Left cardiac atrium (tissue), 4 donors: ENCODE data around the gene PLPPR4. TPM values are rescaled to one million over a fixed set of nuclear protein-coding genes. Genes with fewer than 3 reads are reported as not detected.
A peak's percentile ranks its signal among the peaks of the same experiment; 100 is the strongest.

Experiments used
- ATAC-seq, 2 donors: fragments of 200-7000 bp; cut with Tn5 transposase; one replicate each; pipeline ENCODE4 v1.9.1; 2020; ENCODE audit warnings: mild to moderate bottlenecking in 2 of 2, moderate library complexity in 2 of 2
- DNase-seq: peaks from one replicate; pipeline ENCODE4 v3.0.0-alpha.2; 2020
- intact Hi-C, 2 donors: fragments of 100-400 bp; cut with DNase I; formaldehyde crosslinking; loops; one replicate each; pipeline versions ENCODE4 v1.14.1 to v1.15.1; 2022 to 2023
- total RNA-seq, 2 donors: library from RNA; stranded (reverse); fragmentation: NEBNext Ultra II Directional; extraction: Animal tissue kit (Norgen Biotek cat#: 25700); gene quantifications; one replicate each; pipeline ENCODE4 v1.2.1, GENCODE V29; 2021
- donor health status: DM: no; HTN: yes; CAD: no.
- donor health status: DM: no; HTN: yes; CAD: no; lungs with severe emphysema.
- donor health status: DM: yes; HTN: yes; CAD: no.
- donor health status: Dilated cardiomyopathy.

The PLPPR4 gene
- total RNA-seq, 2 donors from 2014 or later = 1.5 to 1.9 TPM

DNA sequence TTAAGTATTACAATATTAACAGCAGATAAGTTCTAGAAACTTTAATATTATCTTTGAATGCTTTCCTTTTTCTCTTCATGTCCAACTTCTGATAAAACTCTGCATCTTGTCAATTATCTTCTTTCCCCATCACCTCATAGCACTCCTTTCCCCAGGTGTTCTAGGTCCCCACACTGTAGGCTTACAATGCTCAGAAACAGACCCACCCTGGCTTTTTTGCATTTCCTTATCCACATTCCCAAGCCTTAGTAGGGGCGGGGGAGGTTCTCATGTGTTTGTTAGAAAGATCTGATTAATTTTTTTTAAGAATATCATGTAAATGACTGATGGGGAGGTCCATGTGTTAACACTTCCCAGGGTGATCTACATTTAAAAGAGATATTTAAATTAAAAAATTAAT, 63.9 kb downstream of the PLPPR4 start:
- intact Hi-C loops = no loop called here
- DNase-seq (no peak), ATAC-seq (no peak)

DNA sequence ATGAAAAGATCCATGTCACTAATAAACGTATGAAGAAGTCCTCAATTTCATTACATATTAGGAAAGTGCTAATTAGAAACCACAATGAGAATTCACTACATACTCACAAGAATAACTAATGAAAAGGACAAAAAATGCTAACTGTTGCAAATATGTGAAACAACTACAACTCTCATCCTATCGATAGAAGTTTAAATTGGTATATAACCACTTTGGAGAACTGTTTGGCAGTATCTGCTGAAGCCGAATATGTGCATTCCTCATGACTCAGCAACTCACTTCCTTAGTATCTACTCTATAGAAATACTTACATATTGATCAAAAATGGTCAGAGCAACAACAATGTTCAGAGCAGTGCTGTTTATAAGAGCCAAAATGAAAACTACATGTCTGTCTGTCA, 66.8 kb downstream of the PLPPR4 start:
- DNase-seq (no peak), ATAC-seq (no peak)
- intact Hi-C loops = no loop called here

DNA sequence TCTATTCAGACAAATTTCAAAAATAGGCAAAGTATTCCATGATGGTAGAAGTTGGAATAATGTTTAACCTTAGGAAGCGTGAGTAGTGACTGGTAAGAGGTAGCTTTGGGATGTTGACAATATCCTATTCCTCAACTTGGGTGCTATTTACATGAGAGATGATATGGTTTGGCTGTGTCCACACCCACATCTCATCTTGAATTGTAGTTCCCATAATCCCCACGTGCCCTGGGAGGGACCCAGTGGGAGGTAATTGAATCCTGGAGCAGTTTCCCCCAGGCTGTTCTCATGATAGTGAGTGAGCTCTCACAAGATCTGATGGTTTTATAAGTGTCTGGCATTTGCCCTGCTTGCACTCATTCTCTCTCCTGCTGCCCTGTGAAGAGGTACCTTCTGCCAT, 67.3 kb downstream of the PLPPR4 start:
- intact Hi-C loops = no loop called here
- ATAC-seq (no peak), DNase-seq (no peak)

DNA sequence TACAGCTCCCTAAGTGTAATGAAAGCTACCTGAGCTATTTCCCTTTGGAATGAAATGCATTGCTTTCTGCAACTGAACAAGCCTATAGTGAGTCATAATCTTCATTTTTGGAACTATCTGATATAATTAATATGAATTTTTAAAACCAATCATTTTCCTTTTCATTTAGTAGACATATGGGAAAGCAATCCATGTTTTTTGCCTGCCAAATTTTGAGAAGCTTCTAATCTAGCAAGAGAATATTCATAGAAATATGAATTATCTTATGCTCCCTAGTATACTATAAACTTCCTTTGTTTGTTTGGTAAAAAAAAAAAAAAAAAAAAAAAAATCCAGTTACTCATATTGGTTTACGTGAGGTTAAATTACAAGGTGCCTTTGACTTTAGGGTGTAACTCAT, 68.3 kb downstream of the PLPPR4 start:
- ATAC-seq (no peak), DNase-seq (no peak)
- intact Hi-C loops = no loop called here

DNA sequence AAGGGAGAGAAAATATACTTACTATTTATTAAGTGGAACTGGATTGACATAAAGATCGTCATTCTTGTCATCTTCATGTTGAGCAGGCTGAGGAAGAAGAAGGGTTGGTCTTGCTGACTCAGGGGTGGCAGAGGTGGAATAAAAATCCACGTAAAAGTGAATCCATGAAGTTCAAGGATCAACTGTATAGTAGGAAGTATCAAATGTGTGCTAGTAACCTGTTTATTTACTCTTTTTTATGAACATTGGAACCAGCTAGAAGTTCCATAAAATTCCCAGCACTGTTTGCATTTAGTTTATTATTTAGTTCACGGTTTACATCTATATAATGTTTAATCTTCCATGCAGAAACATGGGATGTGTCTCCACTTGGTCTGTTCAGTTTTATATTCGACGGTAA, 70.7 kb downstream of the PLPPR4 start:
- no peak for ATAC-seq
- DNase-seq = no peak
- intact Hi-C loops = no loop called here

DNA sequence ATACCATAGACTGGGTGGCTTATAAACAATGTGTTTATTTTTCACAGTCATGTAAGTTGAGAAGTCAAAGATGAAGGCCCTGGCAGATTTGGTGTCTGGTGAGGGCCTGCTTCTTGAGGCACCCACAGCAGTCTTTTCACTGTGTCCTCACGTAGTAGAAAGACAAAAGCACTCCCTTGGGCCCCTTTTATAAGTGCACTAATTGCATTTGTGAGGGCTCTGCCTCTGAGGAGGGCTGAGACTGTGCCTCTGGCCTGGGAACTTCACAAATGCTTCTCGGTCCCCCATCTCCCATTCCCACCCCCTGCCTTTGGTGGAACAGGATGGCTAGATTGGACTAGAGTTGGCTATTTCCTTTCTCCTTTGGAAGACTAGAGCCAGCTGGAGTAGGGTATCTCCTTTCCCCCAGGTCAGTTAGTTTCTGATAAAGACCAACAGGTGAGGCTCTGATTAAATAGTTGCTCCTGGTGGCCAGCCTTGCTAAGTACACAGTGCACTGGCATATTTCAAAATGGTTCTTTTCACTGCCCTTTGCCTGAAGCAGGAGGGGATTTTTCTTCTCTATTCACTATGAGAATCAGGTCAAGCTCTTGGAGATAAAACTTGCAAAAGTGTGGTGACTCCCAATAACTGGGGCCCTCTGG, 82.9 kb downstream of the PLPPR4 start:
- DNase-seq (no peak), ATAC-seq (no peak)
- intact Hi-C loops = no loop called here

DNA sequence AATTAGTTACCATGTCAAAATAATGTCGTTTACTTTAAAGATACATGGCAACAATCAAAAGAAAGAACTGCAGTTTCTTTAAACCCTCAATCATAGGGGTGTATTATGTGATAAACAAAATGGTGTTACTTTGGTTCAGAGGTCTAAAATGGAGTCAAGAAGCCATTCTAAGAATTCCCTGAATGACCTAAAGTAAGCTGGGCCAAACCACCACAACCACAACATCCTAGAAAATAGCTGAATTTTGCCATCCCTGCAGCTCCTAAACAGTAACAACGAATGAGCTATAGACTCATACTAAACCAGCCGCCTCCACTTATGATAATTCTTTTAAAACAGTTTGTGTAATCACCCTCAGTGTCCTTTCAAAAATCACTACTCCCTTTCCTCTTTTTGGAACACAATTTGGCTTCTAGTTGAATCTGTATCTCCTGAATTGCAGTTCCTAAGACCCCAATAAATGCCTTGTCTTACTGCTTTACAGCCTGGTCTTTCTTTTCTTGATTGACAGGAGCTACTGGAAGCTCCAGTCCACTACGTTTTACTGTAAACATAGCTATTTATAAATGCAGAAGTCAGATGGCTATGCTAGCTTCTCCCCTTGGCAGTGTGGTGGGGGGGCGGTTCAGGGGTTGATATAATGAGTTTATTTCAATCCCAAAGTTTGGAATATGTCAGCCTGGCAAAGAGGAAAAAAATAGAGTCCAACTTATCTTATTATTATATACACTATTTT, 84.3 kb downstream of the PLPPR4 start:
- intact Hi-C loops = no loop called here
- ATAC-seq (no peak), DNase-seq (no peak)

DNA sequence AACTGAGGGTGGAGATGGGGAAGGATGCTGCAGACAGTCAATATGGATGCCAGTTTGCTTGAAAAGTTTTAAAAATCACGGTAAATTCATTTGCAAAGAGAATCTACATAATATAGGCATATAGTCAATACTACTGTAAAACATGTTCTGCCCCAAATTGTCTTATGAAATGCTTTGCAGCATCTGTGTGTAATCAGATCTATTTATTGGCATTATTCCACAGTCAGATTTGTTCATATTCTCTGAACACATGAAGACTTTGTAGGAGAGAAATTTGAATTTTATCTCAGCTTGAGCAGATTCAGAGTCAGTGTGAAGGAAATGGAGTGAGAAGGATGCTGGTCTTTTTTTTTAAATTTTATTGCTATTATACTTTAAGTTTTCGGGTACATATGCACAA, 88.5 kb downstream of the PLPPR4 start:
- DNase-seq (no peak), ATAC-seq (no peak)
- intact Hi-C loops = no loop called here

DNA sequence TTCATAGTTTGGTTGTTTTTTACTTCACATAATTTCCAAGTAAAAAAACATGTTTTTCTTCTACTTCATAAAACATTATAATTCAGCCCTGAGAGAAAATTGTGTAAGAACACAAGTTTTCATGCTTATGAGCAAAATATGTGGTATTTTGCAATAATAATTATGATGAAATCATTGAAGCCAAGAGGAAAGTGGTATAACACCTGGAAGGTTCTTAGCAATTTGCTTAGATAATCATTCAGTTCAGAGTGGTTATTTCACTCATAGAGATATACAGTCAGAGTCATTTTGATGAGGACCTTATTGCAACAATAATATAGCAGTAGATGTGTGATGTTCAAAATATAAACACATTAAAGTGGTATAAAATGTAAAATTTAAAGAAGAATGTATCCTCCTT, 94.5 kb downstream of the PLPPR4 start:
- intact Hi-C loops = loop anchor here in 1 of 2 donors (1.0 kb wide), 1 partner anchor 19 kb away; no protein-coding TSS in a partner anchor
- ATAC-seq = peak in 1 of 2 donors; percentile 27

More for the DNA sequence above, 94.5 kb downstream of the PLPPR4 start:
- no peak for DNase-seq
